ENCODE results near the gene KCNAB1.
A peak's percentile ranks its signal among the peaks of the same experiment; 100 is the strongest.

KCNAB1 gene

GRCh38 chr3:156377266-156377665 is 256.9 kb downstream of the KCNAB1 start:
- FAIRE-seq = no peak

GRCh38 chr3:156377718-156378117 is 257.3 kb downstream of the KCNAB1 start:
- no peak for FAIRE-seq

GRCh38 chr3:156378871-156379270 is 258.5 kb downstream of the KCNAB1 start:
- no peak for FAIRE-seq

- FAIRE-seq = no peak
Measured at GRCh38 chr3:156379327-156379726, 258.9 kb downstream of the KCNAB1 start.

- FAIRE-seq = no peak
Measured at GRCh38 chr3:156381253-156381652, 260.9 kb downstream of the KCNAB1 start.

GRCh38 chr3:156382458-156383346 is 262.3 kb downstream of the KCNAB1 start:
- FAIRE-seq = no peak

GRCh38 chr3:156383441-156384025 is 263.2 kb downstream of the KCNAB1 start:
- FAIRE-seq = no peak

GRCh38 chr3:156388497-156389448 is 268.4 kb downstream of the KCNAB1 start:
- peak; percentile 47 for FAIRE-seq

GRCh38 chr3:156389449-156389950 is 269.1 kb downstream of the KCNAB1 start:
- FAIRE-seq = no peak

GRCh38 chr3:156390846-156391245 is 270.5 kb downstream of the KCNAB1 start:
- no peak for FAIRE-seq

- peak; percentile 36 for FAIRE-seq
Measured at GRCh38 chr3:156395961-156396710, 275.8 kb downstream of the KCNAB1 start.

GRCh38 chr3:156396851-156397250 is 276.5 kb downstream of the KCNAB1 start:
- FAIRE-seq = no peak

GRCh38 chr3:156397534-156397933 is 277.2 kb downstream of the KCNAB1 start:
- FAIRE-seq = no peak

- FAIRE-seq = no peak
Measured at GRCh38 chr3:156400062-156400461, 279.7 kb downstream of the KCNAB1 start.

- no peak for FAIRE-seq
Measured at GRCh38 chr3:156400735-156401134, 280.4 kb downstream of the KCNAB1 start.

- no peak for FAIRE-seq
Measured at GRCh38 chr3:156404217-156404616, 283.8 kb downstream of the KCNAB1 start.

- no peak for FAIRE-seq
Measured at GRCh38 chr3:156406393-156406792, 286.0 kb downstream of the KCNAB1 start.

GRCh38 chr3:156407617-156408225 is 287.3 kb downstream of the KCNAB1 start:
- FAIRE-seq = no peak

GRCh38 chr3:156409694-156410093 is 289.3 kb downstream of the KCNAB1 start:
- no peak for FAIRE-seq

GRCh38 chr3:156412600-156412999 is 292.2 kb downstream of the KCNAB1 start:
- FAIRE-seq = no peak

GRCh38 chr3:156413293-156413892 is 293.0 kb downstream of the KCNAB1 start:
- no peak for FAIRE-seq
